ENCODE data around the gene TBL1Y.
"Not testable (repeated sequence)": the region's sequence is repeated elsewhere in the genome, so short reads cannot be mapped to it uniquely, and the experiment has no call there.

The TBL1Y gene

DNA sequence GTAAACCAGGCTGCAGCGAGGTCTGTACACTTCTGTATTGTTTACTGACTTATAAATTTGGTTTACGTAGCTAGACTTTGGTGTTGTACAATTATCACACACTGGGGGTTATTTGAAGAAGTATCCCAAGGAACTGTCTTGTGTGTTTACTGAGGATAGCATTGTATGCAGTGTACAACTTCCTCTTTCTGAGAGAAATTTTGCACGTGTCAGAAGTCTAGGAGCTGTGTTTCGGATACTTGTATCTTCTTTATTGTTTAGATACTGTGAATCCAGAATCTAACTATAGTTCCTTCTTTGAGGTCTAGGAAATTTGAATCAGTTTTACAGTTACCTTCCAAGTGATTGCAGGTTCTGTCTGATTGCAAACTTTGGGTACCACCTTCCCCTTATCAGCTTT, 64.5 kb downstream of the TBL1Y start:
- no peak for DNase-seq

DNA sequence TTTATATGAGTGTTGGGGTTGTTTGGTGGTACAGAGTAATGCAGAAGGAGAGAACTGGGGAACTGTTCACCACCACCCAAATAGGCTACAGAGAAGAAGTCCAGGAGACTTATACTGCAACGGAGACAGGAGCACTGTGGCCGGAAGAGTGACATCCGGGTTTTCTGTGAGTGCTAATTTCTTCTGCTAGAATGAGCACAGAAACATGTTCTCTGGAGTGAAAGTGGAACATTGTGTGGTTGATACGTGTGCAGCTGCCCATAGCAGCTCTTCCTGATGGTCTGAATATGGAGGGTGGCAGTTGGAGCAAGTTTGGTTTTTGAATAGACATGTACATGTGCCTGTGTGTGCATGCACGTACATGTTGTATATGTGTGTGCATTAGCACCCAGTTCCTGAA, 67.3 kb downstream of the TBL1Y start:
- DNase-seq, result no peak

DNA sequence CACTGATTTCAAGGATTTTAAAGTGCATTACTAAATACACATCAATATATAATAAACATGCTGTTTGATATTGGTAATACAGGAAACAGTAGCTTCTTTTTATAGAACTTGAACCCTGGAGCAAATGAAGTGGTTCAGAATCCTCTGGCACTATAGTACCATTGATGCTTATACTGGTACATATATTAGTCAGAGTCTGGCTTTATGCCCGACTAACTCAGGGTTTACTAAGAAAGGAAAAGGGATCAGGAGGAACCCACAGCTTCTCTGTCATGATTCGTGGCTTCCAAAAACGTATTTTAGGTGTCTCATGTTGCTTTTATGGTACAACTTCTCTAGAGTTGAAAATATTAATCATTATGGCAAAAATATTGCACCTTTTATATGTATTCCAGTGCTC, 72.7 kb downstream of the TBL1Y start:
- no peak for DNase-seq

DNA sequence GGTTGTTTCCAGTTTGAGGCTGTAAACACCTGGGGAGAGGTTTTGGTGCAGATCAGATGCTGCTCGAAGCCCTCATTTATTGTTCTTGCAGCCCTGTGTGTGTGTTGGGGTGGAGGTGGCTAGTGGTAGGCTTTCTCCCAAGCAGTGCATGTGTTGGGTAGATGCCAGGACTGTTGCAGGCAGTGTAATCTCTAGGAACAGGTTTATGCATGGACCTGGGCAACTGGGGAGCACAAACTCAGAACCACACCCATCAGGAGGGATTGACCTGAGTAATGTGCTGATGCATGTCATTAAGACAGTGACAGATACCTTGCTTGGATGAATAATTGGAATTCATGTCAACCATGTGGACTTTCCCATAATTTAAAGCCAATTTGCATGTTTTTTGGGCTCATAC, 77.3 kb downstream of the TBL1Y start:
- no peak for DNase-seq

DNA sequence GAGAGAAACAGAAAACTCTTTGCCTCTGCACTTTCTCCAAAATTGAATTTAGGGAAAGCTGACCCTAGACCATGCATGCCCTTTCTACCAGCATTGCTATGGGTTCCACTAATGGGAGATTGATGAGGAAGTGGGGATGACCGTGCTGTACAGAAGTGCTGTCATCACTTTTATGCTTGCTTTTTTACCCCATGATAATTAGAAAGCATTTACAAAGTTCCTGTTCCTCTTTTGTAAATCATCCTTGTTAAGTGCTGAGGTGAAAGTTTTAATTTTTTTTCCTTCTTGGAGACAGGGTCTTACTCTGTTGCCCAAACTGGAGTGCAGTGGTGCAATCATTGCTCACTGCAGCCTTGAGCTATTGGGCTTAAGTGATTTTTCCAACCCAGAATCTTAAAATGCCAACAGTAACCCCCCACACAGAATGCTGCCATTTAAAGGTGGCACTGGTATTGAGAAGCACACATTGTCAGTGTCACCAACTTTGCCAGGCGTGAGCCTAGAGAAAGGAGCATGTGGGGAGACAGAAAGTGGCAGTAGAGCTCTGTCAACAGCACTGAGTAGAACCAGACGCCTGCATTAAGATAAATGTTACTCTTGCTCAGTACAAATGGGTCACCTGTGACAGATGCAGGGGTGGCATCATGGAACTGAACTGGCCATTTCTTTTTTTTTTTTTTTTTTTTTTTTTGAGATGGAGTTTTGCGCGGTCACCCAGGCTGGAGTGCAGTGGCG, 79.6 kb downstream of the TBL1Y start:
- DNase-seq, result no peak

DNA sequence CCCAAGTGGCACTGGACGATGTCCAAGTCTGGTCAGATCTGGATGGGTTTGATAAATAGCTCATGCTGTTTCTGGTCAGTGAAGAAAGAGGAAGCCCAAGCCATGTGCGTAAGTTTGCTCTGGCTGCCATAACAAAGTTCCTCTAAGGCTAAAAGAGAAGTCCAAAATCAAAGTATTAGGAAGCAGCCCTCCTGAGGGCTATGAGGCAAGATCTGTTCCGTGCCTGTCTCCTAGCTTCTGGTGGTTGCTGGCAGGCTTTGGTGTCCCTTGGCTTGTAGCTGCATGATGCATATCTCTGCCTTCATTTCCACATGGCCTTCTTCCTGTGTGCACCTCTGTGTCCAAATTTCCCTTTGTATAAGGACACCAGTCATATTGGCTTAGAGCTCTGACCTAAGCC, 81.5 kb downstream of the TBL1Y start:
- no peak for DNase-seq

DNA sequence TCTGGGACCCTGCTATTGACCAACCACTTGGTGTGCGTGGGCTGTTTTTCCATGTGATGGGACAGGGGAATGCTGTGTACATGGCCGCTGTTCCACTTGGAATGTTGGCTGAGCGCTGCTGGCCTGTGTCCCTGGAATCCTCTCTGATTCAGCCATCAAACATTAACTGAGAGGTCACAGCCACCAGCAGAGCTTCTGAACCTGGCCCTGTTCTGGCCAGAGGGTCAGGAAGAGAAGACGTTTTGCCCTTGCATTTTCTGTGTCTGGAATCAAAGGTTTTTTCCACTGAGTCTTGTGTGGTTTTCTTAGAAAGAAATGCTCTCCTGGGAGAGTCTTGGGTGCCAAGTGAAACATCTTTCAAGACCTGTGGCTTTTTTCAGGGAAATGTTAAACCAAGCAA, 85.5 kb downstream of the TBL1Y start:
- DNase-seq, result no peak

DNA sequence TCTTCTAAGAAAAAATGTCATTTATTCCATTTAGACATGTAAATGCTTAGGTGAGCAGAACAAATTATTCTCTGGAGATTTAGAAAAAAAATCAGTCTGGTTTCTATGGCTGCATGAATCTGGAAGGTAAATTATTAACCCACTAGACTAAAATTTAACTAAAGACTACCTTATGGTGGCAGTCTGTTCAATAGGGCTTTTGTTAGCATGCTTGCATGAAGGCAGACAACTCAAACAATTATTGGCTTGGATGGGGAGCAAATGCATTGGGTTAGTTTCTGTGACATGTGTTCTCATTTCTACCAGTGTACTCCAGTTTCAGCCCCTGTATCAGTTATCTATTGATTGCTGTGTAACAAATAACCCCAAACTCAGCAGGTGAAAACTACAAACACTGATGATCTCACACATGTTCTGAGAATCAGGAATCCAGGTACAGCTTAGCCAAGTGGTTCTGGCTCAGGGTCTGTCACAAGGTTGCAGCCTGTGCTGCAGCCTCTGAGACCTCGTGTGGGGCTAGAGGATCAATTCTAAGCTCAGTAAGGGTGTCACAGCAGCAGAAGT, 87.1 kb downstream of the TBL1Y start:
- DNase-seq, result no peak

DNA sequence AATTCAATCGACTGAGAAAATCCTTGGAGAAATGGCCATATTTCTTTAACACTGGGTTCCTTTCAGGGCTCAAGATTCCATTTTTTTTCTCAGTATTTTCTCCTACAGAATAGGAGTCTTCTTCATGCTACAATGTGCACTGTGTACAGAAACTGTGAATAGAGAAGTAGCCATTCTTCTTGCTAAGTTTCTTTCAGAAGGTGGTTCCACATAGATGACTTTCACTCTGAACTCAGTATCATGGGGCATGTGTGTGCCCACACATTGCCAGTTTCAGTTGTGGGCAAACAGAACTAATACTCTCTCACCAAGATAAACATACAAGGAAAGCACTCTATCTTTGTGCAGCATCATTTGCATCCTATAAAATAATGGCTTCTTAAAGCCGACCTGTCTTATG, 89.4 kb downstream of the TBL1Y start:
- no peak for DNase-seq

DNA sequence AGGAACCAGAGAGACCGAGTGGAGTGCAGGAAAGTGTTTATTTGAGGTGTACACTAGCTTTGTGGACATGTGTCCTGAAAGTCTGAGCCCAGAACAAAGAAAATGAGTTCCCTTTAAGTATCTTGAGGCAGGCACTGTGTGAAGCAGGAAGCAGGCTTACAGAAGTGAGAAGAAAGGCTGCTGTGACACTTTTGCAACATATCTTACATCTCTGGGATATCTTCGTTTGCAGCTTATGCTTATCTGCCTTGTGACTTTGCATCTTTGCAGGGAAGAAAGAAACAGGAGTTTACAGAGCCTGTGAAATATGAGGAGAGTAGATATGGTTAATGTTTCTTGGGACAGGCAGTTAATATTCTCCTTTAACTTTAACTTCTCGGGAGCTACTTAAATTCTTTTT, 92.1 kb downstream of the TBL1Y start:
- no peak for DNase-seq

DNA sequence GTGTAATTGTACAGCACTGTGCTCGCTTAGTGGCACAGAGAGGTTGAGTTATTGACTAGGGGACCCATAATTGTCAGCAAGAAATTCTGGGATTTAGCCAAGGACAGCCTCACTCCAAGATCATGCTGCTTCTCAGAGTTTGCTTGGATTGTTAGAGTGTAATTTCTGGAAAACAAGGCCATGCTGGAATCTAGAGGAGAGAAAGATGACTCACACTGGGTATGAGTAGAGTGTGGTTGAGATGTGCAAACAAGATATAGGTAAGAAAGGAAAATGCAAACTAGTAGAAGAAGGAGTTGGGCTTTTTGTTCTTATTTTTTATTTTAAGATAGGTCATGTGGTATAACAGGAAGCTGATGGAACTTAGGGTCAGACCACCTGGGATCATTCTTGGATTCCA, 97.4 kb downstream of the TBL1Y start:
- no peak for DNase-seq

DNA sequence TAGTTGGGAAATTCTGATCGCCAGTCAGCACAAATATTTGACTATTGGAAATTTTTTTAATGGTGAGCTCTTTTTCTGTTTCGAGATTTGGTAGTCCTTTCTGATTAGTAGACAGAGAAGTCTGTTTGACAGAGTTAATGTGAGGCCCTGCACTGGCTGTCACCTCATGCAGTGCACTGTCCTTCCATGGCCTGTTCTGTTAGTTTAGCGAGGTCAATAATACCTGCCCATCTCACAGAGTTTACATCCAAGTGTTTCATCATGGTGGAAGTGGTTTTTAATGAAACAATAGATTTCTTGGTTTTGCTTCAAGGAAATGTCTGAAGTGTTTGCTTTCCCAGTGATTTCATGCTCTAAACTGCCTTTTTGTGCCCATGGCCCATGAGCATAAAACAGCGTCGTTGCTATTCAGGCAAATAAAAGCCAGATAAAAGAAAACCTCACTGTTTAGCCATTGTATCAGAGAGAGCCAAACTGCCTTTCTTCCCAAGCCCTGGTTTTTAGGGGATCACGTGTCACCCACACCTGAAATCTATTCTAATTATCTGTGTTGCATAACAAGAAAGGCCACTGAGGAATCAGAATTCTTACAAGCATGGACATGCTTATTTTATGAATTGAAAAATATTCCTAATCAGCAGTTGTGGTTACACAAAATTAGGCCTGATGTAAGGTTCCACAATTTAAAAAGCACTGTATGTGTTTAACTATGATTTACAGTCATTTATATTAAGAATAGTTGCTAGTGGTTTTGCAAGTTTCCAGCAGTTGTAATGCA, 98.3 kb downstream of the TBL1Y start:
- no peak for DNase-seq

DNA sequence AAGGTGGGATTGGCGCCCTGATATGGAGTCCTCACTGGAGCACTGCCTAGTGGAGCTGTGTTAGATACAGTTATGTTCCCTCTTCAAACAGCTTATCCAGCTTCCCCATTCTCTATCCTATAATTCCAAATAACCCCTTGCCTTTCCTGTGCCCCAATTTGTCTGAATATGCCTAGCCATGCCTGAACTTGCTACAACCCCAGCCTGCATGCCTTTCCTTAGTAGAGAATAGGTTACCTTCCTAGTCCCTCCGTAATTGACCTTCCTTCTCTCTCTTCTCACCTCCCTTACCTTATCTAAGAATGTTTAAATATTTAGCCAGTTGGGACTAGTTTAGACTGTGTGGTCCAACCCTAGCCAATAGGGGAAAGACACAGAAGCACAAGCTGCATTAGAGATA, 102.6 kb downstream of the TBL1Y start:
- no peak for DNase-seq

DNA sequence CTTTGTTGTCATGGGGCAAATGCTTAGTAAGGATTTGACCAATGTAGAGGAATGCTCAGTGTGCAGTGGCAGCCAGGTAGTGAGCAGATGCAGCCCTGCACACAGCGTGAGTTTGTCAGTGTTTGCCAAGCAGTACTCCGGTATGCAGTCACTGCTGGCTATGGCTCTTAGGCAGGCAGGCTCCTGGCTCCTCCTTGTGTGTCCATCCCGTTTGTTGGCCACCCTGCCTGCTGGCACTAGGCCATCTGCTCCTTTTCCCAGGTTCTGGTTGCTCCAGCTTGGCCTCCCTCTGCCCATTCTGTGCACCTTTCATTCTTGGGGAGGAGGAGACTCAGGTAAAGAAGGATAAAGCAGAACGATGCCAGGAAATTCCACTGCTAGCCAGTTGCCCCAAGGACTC, 106.0 kb downstream of the TBL1Y start:
- no peak for DNase-seq

DNA sequence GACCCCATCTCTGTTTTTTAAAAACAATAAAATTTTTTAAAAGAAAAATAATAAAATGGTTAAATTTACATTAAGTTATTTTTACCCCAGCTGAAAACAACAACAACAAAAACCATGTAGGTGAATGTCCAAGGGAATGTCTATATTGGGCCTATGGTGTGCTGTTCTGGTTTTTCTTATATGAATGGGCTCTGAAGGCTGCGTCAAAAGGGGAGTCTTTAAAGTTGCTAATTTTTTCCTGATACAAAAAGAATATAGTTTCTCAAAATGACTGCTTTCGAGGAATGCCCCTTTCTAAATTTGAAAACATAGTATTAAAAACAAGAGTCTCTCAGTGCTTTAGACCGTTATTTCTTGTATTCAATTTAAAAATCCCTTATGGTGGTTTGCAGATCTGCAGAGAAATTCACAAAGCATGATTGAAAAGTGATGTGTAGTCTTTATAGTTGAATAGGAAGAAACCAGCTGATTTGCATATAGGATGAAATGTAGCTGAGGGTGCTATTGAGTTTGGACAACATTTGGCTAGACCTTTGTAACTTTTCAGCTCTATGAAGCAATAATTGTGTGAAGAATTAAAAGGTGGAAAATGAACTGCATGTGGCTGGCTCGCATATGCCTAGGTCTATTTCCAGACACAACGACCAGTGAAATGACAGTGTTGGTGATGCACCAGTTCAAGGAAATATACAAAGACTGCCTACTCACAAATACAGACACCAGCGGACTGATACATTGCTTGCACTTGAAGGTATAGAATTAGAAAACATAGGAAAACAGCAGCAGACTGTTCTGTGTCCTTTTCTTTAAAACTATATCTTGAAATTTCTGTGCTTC, 107.0 kb downstream of the TBL1Y start:
- no peak for DNase-seq

DNA sequence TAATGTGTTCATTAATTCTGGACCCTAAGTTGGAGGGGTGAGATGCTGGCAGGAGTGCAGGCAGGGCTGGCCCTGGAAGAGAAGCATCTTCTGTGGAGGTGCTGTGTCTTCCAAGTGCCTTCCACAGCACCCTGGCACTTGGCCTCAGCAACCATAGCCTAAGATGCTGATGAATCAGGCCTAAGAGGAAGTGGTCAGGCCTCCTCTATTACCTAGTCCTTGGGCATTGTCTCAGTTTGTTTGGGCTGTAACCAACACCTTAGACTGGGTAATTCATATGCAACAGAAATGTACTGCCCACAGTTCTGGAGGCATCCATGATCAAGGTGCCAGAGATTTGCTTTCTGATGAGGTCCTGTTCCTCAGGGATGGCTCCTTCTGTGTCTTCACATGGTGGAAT, 128.5 kb downstream of the TBL1Y start:
- no peak for DNase-seq

DNA sequence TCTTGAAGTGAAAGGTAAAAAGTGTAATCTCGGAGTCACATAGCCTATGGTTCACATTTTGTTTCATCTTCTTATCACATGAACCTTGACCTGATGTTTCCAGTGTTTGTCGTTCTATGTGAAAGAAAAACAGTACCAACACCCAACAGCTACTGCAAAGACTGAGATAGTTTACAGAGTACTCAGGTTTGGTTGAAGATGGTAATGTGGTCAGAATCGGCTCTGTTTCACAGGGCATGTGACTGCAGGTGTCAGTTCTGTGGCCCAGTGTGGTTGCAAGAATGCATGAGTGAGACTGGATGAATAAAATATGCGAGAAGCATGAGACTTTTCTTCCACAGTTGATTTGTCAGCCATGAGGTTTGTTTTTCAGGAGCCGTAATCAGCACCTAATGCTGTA, 130.2 kb downstream of the TBL1Y start:
- DNase-seq, result no peak

DNA sequence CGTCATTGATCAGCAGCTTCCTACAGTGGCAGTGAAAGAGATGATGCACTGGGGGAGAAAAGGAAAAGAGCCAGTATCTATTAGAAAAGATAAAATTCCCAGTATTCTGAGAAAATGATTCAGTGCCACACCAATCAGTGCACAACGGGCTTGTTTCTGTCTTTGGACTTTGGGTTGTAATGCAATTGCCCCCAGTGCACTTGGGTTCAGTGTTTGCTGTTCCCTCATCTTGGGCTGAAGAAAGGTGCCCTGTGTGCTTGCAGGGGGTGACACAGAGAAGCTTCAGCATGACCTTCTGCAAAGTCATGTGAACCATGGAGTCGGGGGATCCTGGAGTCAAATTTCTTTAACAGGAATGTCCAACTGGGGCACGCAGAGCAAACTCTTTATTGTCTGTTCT, 131.5 kb downstream of the TBL1Y start:
- no peak for DNase-seq

DNA sequence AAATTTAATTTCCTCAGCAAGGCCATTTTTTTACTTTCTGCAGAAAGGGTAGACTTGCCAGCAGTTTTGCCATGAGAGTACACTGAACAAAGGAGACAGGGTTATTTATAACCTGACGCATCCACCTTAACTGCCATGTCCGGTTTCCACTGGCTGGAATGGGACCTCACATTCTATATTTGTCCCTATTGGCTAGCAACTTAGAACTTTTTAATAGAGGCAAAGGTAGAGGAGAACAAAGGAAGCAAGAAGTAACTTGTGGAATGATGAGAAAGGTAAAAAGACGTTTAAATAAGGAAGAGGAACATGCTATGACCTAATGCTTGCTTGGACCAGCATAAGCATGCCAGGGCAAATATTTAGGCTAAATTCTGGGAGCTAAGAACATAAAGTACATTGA, 142.0 kb downstream of the TBL1Y start:
- DNase-seq, result not testable (repeated sequence)

DNA sequence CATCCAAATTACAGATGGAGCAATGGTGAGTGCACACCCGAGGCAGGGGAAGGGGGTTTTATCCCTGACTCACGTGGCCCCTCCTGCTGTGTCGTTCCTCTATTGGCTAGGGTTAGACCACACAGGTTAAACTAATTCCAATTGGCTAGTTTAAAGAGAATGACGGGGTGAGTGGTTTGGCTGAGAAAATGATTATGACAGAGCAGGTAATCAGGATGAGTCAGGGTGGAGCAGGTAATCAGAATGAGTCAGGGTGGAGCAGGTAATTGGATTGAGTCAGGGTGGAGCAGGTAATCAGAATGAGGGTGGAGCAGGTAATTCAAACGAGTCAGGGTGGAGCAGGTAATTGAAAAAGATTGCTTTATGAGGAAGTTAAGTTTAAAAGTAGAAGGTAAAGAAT, 146.4 kb downstream of the TBL1Y start:
- DNase-seq, result no peak

DNA sequence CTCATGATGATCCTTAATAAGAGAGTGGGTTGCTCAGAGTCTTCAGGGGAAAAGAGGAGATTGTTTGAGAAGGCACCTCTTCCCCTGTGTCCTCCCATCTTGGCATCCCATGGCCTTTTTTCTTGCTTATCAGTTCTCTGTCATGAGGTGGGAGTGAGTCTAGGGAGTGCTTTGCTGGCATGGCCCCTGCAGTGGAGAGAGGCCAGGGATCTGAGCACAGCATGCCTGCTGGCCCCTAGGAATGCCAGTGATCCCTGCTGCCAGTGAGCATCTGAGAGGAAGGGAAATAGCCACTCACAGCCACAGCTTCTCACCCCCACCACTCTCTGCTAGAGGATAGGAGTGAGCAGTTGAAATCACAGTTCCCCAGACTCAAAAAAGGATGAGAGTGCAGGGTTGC, 168.2 kb downstream of the TBL1Y start:
- DNase-seq, result no peak

DNA sequence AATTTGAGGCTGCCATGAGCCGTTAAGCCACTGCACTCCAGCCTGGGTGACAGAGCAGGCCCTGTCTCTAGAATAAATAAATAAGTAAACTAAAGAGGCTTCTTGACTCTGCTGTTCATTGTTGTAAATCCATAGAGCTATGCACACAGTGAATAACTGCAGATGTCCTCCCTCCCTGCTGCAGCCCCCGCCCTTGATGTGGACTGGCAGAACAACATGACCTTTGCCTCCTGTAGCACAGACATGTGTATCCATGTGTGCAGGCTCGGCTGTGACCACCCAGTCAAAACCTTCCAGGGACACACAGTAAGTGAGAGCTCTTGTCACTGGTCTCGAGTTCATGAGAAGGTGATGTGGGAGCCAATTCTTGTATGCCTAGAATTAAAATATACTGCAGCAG, 170.1 kb downstream of the TBL1Y start:
- not testable (repeated sequence) for DNase-seq

DNA sequence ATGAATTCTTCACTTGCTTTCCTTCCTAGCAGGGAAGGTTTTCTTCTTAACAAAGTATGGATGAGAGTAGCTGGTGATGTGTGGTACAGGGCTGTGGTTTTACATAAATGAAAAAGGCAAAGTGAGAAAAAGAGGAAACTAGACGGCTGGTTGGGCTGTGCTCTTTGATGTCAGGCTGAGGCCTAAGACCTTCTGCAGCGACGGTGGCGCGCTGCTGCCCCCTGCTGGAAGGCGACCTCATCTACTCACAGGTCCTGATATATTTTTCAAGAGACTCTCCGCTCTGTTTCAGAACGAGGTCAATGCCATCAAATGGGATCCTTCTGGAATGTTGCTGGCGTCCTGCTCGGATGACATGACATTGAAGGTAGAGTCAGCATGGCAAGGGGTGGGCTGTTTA, 175.1 kb downstream of the TBL1Y start:
- peak; percentile 56 to 70 for DNase-seq

DNA sequence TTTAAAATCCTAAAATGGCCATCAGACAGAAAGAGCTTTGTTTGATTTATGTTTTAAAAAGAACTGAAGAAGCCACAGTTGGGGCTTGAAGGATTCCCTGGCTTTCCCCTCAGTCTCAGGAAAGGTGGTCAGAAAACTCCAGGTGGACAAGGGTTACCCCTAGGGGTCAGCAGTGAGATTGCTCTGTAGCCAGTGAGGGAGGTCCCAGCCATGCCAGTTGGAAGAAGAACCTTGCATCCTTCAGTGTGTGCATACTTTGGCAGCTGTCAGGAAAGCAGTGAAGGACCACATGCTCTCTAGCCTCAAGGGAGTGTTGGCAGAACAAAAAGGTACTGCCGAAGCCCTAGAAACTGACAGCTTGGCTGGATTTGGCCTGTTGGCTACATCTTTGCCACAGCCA, 182.3 kb downstream of the TBL1Y start:
- DNase-seq, result no peak
